HG02763 (cell line): Measurements from ENCODE around the gene NR2E3.
"Not testable (repeated sequence)": the region's sequence is repeated elsewhere in the genome, so short reads cannot be mapped to it uniquely, and the experiment has no call there.

Experiments used
- ATAC-seq: cut with Tn5 transposase; IDR thresholded peaks from one replicate; pipeline ENCODE4 v1.9.1; 2021; ENCODE audit warnings: mild to moderate bottlenecking, moderate library complexity; ENCODE audit not compliant: unreplicated experiment

NR2E3 gene

DNA sequence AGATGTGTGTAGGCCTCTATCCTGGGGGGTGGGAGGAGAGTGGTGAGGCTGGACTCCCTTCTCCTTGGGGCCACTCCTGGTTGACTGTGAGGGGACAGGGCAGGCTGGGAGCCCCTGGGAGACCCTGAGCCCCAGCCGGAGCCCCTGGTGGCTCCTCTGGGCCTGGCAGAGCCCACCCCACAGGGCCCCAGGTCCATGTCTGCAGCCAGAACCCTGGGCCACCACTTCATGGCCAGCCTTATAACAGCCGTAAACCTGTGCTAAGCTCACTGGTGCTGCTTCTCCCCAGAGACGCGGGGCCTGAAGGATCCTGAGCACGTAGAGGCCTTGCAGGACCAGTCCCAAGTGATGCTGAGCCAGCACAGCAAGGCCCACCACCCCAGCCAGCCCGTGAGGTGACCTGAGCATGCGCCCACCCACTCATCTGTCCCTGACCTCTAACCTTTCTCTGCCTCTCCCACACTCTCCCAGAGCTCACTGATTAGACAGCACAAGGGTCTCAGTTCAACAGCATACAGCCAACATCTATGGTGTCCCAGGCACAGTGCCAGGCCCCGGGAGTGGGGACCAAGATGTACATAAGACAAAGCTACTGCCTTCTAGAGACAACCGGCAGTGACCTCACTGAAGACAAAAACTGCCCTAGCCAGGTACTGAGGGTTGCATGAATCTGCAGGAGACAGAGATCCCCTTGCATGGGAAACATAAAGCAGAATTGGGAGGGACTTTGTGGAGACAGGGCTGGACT lies 3.5 kb downstream of the NR2E3 start:
- no peak for ATAC-seq

DNA sequence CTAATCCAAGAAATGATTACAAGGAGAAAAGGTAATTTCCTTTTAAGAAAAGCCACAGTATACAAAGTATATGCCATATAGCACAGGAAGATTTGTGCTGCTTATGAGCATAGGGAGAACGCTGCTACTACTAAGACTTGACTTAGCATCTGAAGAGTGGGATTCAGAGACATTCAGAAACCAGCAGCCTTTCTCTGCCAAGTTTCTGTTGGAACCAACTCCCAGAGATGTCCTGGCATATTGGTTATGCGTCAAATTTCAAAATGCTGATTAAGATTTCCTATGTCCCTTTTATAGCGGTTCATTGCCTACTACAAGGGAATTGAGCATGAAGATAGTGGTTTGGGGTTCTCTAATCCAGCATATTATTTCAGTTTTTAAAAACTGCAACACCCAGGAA lies 4.9 kb downstream of the NR2E3 start:
- no peak for ATAC-seq

DNA sequence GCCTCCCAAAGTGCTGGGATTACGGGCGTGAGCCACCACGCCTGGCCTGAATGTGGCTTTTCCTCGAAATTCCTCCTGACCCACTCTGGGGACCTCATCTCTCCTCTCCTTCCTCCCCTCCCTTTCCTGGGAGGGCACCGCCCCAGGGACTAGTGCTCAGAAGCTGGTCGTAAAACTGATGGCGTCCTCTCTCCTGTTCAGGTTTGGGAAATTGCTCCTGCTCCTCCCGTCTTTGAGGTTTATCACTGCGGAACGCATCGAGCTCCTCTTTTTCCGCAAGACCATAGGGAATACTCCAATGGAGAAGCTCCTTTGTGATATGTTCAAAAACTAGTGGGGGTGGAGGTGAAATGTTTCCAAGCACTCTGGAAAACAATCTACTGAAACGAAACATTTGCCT lies 7.0 kb downstream of the NR2E3 start:
- no peak for ATAC-seq

DNA sequence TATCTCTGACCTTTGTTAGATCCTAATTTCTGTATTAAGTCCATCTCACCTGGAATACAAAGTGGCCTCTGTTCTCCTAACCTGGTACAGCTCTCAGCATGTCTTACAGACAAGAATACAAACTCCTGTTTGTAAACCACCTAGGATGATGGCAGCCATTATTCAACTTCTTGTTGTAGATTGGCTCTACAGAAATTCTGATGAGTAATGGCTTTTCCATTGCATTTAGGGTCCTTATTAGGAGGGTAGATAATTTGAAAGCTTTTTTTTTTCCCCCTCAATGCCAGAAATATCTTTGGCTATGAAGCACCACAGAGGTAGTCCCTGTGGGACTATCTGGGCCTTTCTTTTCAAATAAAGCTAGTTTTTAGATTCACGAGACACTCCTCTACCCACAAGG lies 9.8 kb downstream of the NR2E3 start:
- no peak for ATAC-seq

DNA sequence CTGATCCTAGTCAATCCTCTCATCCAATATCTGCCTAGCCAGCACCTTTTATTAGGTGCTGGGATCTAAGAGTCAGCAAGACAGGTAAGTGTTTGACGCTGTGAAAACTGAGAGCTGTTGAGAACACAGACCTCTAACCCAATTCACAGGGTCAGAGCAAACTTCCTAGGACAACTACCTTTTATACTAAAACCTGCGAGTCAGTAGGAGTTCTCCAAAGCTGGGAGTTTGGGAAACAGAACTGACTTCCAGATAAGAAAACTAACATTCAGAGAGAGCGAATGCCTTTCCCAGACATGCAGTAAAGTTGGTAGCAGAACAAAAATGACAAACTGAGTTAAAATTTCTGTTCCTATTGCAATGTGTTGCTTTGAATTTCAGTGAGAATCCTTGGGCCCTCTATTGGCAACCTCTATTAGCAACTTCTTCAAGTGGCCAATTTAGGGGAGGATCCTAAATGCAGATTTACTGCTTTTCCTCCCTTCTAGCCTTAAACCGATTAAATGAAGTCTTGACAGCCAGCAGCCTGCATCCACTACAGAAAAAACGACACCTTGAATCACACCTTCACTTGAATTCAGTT lies 11.3 kb downstream of the NR2E3 start:
- ATAC-seq: no peak

DNA sequence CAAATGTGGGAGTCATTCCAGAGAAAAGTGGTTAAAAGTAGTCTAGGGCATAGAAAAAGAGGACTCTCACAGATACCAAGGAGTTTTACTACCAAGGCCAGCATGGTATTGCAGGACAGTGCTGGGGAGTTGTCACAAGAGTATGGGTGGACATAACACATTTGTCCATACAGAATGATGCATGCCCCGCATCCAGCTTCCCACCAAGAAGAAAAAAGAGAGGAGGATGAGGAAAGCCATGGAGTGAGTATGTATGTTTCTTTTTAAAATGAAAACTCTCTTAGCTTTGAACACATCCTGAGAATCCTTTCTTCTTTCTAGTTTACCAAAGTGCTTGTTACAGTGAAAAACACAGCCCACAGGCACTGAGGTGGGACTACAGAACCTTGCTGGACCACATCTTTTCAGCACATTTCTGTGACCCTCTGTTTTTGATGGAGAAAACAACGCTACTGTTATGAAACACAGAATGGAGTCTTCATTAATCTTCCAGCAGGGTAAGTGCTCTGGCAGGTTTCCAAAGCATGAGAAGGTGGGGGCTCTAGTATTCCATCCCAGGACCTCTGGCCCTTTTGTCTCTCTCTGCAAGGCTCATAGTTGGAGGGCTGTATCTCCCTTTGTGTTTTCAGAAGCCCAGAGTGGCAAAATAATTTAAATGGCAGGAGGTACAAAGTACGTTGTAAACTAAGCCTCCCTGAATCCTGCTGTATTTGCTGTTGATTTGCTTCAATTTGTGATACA lies 12.7 kb downstream of the NR2E3 start:
- ATAC-seq: no peak

DNA sequence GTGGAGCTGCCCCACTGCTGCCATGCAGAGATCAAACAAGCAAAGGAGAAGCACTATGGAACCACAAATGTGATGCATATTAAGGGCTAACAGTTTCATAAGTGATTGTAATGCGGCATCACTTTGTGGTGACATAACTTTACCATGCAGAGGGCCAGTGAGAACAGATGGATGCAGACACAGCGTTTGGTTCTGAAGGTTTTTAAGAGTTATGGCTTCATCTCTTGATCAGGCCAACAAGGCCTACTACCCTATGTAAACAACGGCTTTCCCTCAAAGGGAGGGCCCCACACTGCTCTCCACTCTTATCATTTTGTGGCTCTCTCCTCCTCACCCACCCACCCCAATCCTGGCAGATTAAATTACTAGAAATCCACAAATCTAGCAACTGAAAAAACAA lies 13.4 kb downstream of the NR2E3 start:
- ATAC-seq: no peak

DNA sequence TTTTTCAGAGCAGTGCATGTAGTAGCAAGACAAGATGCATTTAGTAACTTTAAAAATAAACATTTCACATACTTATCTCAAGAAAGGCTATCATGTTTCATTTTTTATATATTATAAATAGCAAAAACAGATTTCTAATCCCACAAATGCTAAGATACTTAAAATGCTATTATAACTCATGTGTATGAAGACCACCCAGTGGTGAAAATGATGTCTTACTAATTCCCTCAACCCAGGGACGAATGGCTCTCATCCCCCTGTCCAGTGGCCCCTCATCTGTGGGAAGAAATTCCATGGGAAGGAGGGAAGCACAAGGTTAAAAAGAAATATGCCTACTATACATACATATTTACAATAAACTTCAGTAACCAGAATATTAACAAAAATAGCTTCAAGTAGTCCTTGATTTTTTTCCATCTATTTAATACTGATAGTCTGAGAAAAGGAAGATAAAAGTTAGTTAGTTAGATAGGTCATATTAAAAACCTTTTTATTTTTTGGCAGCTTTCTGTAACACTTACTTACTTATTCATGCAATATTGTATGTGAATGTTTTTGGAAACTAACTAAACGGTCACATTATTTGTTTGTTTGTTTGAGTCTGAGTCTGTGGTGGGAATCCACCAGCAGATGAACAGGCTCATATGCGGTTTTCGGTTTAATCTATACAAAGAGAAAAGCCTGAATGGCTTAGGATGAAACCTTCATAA lies 14.8 kb downstream of the NR2E3 start:
- ATAC-seq: no peak

DNA sequence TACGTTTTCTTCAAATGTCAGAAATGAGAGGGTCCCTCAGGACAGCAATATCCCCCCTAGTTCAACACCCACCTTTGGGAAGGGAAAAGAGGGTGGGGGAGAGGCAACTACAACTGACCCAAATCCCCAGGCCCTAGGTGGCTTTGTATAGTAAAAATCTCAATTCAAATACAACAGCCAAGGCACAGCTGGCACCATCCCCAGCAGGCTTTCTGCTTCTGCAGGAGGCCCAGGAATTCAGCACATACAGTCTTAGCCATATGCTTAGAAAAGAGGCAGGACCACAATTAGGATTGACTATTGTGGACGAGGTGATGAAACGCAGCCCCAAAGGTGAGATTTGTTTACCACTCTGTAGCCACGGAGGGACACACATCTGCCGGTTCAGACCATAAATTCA lies 15.8 kb downstream of the NR2E3 start:
- no peak for ATAC-seq

DNA sequence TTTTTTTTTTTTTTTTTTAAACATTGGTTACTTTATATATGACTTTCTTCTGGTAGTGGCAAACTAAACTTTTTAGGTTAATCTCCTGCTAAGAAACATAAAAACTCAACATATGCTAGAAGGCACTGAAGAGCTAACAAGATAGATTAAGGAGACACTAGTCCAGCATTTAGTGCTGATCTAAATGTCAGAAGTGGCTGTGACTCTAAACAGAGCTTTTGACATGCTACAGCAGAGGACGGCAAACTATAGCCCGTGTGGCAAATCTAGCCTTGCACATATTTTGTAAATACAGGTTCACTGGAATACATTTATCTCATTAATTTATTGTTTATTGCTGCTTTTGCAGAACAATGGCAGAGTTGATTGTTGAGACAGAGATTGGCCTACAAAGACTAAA lies 20.6 kb downstream of the NR2E3 start:
- no peak for ATAC-seq

DNA sequence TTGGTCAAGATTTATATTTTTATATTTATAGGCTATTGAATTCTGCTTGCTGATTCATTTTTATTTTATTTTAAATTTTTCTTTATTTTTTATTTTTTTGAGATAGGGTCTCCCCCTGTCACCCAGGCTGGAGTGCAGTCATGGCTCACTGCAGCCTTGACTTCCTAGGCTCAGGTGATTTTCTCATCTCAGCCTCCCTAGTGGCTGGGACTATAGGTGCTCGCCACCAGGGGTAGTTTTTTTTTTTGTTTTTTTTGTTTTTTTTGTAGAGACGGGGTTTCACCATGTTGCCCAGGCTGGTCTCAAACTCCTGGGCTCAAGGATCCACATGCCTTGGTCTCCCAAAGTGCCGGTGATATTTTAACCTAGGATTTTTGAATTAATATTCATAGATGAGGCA lies 31.2 kb downstream of the NR2E3 start:
- no peak for ATAC-seq

DNA sequence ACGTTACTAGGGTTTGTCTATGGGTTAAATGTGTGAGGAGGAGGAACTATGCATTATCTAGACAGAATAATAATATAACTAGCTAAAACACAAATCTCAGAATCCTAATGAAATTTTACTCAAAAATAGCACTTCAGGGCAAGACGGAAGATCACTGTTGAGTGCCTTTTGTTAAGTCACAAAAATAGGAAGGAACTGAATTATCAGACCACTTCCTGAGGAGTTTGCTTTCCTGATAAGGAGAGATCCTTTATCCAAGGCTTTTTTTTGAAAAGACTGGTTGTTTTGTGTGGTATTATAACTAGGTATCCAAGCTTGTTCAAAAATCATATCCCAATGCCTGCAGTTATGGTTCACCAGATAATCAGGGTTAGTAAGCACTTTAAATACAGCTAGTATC lies 34.6 kb downstream of the NR2E3 start:
- no peak for ATAC-seq

DNA sequence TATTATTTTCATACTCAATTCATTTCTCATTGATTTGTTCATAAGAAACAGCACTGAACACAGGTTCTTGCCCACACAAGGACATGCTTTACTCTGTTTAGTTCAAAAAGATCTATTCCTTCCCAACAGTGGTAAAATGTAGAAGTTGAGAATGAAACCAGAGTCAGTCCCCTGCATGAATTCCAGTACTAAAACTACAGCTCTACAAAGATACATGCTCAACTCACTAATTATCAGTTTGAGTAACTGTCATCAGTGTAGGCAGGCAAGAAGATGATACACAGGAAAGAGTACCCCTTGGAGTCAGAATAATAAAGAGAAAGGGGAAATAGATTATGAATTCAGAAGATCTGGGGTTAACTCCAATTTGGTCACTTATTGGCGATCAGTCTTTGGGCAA lies 43.2 kb downstream of the NR2E3 start:
- no peak for ATAC-seq

DNA sequence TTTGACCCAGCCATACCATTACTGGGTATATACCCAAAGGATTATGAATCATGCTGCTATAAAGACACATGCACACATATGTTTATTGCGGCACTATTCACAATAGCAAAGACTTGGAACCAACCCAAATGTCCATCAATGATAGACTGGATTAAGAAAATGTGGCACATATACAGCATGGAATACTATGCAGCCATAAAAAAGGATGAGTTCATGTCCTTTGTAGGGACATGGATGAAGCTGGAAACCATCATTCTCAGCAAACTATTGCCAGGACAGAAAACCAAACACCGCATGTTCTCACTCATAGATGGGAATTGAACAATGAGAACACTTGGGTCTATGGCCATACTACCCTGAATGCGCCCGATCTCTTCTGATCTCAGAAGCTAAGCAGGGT lies 47.9 kb downstream of the NR2E3 start:
- ATAC-seq: not testable (repeated sequence)
